ENCODE data around the gene ZC2HC1B. TPM values are rescaled to one million over a fixed set of nuclear protein-coding genes. Genes with fewer than 3 reads are reported as not detected.

Gene ZC2HC1B
- total and polyA plus RNA-seq, 2 of the 8 experiments (the other 6 are each of a cell fraction or from before 2014, with no cell fraction given), result not detected

DNA sequence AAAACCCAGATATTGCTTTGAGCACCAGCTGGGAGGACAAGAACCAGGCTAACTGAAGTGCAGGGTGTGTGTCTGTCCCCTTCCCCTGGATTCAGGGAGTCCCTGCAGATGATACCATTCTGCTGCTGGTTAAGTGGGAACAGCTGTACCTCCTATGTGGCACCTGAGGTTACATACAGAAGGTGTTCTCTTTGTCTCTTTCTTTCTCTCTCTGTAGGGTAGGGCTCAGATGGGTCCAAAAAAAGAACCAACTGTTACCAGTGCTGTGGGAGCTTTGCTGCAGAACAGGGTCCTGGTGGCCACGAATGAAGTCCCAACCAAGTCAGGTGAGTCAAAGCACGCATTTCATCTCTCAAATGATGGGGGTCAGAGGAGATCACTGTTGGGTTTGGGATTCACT is 38.6 kb downstream of the ZC2HC1B start:
- H3K9ac ChIP-seq (replicated peaks in 1 of 4; ENCODE audit: extremely low read depth in 1 of 4, low read depth in 3 of 4, low read length in 3 of 4), result no peak overlapping the region; a peak in 1 of 7 replicates
- no peak overlapping the region for H3K56ac ChIP-seq (replicated peaks; ENCODE audit: insufficient read length, low read depth, low read length)
- H3K36me3 ChIP-seq (ENCODE audit: control insufficient read depth in 2 of 4, insufficient read depth in 4 of 4, low read length in 3 of 4), result no peaks in the 10 kb centered on the region
- 94% methylated on average over 2 of the region's 2 CpGs; no CpG with 5 or more reads in 1 of the 2 experiments for WGBS, 2 experiments (ENCODE audit: extremely low coverage in 1 of 2, insufficient coverage in 1 of 2, insufficient read length in 1 of 2, insufficient replicate concordance in 2 of 2, low coverage in 1 of 2, low lambda C conversion rate in 2 of 2, missing lambda C conversion rate in 1 of 2)
- TF ChIP-seq SP4 (IDR thresholded peaks at IDR 0.05; ENCODE audit: low read length), result no peak
- no peak for TF ChIP-seq HDAC2 (IDR thresholded peaks at IDR 0.05; ENCODE audit: borderline replicate concordance in 1 of 2, low read depth in 2 of 2, low read length in 2 of 2)
- no peak for TF ChIP-seq POU5F1 (IDR thresholded peaks at IDR 0.05; ENCODE audit: low read depth, low read length)
- no peak for TF ChIP-seq FOSL1 (IDR thresholded peaks at IDR 0.05; ENCODE audit: insufficient read depth, low read depth, low read length)
- no peak for TF ChIP-seq TAF7 (optimal IDR thresholded peaks at IDR 0.05; ENCODE audit: borderline replicate concordance, low read depth, low read length)
- no peak overlapping the region for H3K27ac ChIP-seq (ENCODE audit: low read depth, low read length)
- H3K4me3 ChIP-seq (ENCODE audit: extremely low read depth in 1 of 4, insufficient read depth in 2 of 4, low read depth in 3 of 4, low read length in 4 of 4), result no peak overlapping the region
- H2BK20ac ChIP-seq (ENCODE audit: low read length), result no peak overlapping the region
- POLR2A ChIA-PET (ENCODE audit: partially characterized antibody), result no interaction called here
- H2BK5ac ChIP-seq (ENCODE audit: low read depth, low read length), result no peak overlapping the region
- no peak overlapping the region for H4K5ac ChIP-seq (ENCODE audit: insufficient read length, low read depth, low read length)
- H2AK5ac ChIP-seq (ENCODE audit: low read depth, low read length), result no peak overlapping the region
- no peak overlapping the region for H3K14ac ChIP-seq (ENCODE audit: insufficient read length)
- FAIRE-seq (no peak), DNase-seq (ENCODE audit: low read depth in 1 of 2, low spot score in 2 of 2) (no peak)
- H2BK12ac ChIP-seq (ENCODE audit: low read depth, low read length), result no peak overlapping the region
- H3K4me2 ChIP-seq (ENCODE audit: insufficient read depth in 1 of 2, low read depth in 2 of 2, low read length in 2 of 2), result no peak overlapping the region
- H2BK120ac ChIP-seq (replicated peaks; ENCODE audit: low read depth, low read length), result no peak overlapping the region
- no peaks in the 10 kb centered on the region for H3K79me2 ChIP-seq (ENCODE audit: control insufficient read depth in 1 of 2, insufficient read depth in 2 of 2, low read length in 2 of 2)
- H2BK15ac ChIP-seq (ENCODE audit: low read length), result no peak overlapping the region; the same call in 1 of the 2 replicates
- H2AFZ ChIP-seq (ENCODE audit: low read length), result peak overlapping the region; percentile 66; the same call in 1 of the 2 replicates
- CTCF ChIA-PET (ENCODE audit: partially characterized antibody), result interaction anchor here (1.3 to 1.9 kb wide), 3 partner anchors 18 to 327 kb away, joined by 3 to 5 read pairs (median 4); no protein-coding TSS in a partner anchor
- H4K8ac ChIP-seq (ENCODE audit: extremely low read depth, insufficient read depth, low read length), result no peak overlapping the region
- no peaks in the 10 kb centered on the region for H3K4me1 ChIP-seq (replicated peaks in 1 of 4; ENCODE audit: control insufficient read depth in 3 of 4, insufficient read depth in 4 of 4, low read length in 3 of 4)
- no peak overlapping the region; the same call in 1 of the 2 replicates for H3K18ac ChIP-seq (ENCODE audit: extremely low read depth, low read length)
- H3K9me3 ChIP-seq (ENCODE audit: insufficient read depth in 2 of 2, low read depth in 1 of 2, low read length in 1 of 2), result no peaks in the 10 kb centered on the region
- no peak overlapping the region for H4K91ac ChIP-seq (replicated peaks; ENCODE audit: insufficient read length, low read length)
- no peaks in the 10 kb centered on the region for H3K23me2 ChIP-seq (ENCODE audit: low read depth, low read length)
- no peaks in the 10 kb centered on the region for H4K20me1 ChIP-seq (replicated peaks in 1 of 2; ENCODE audit: control insufficient read depth in 1 of 2, insufficient read depth in 2 of 2, low read length in 2 of 2)
- H3K23ac ChIP-seq (ENCODE audit: insufficient read length), result no peak overlapping the region
- H3K79me1 ChIP-seq (ENCODE audit: low read depth, low read length), result no peaks in the 10 kb centered on the region
- no peaks in the 10 kb centered on the region for H3K27me3 ChIP-seq (replicated peaks in 1 of 4; ENCODE audit: control insufficient read depth in 3 of 4, extremely low read depth in 1 of 4, insufficient read depth in 3 of 4, low read length in 3 of 4)
- H3K4ac ChIP-seq (replicated peaks; ENCODE audit: insufficient read length, low read depth, low read length), result no peak overlapping the region
